Activated CD4-positive, CD25-positive, alpha-beta regulatory T cell (primary cell): Measurements from ENCODE around the gene HECTD4.

Experiments
- DNase-seq, 4 experiments: peaks; one replicate each; lab custom pipeline; 2025; lab: John Stamatoyannopoulos, UW

The HECTD4 gene

DNA sequence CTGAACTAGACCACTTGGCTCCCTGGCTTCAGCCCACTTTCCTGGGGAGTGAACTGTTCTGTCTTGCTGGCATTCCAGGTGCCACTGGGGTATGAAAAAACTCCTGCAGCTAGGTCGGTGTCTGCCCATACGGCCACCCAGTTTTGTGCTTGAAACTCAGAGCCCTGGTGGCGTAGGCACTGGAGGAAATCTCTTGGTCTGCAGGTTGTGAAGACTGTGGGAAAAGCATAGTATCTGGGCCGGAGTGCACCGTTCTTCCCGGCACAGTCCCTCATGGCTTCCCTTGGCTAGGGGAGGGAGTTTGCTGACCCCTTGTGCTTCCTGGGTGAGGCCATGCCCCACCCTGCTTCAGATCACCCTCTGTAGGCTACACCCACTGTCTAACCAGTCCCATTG, 223.1 kb downstream of the HECTD4 start:
- no peak for DNase-seq

DNA sequence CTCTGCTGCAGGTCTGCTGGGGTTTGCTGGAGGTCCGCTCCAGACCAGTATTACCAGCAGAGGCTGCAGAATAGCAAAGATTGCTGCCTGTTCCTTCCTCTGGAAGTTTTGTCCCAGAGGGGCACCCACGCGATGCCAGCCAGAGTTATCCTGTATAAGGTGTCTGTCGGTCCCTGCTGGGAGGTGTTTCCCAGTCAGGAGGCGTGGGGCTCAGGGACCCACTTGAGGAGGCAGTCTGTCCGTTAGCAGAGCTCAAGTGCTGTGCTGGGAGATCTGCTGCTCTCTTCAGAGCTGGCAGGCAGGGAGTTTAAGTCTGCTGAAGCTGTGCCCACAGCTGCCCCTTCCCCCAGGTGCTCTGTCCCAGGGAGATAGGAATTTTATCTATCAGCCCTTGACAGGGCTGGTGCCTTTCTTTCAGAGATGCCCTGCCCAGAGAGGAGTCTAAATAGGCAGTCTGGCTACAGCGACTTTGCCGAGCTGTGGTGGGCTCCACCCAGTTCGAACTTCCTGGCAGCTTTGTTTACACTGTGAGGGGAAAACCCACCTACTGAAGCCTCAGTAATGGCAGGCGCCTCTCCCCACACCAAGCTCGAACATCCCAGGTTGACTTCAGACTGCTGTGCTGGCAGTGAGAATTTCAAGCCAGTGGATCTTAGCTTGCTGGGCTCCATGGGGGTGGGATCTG, 223.6 kb downstream of the HECTD4 start:
- DNase-seq = peak in 1 of 4 experiments; percentile 13

DNA sequence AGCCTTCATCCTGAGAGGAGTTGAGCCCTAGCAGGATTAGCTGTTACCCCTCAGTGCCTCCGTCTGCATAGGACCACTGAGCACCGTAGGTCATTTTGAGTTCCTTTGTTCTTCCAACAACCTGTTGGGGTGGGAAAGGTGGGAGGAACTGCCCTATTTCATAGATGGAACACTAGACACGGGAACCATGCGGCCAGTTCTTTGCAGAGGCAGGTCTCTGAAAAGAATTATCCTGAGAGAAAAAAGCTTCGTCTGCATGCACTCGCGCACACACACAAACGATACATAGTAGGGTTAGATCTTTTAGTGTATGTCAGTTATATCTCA, 228.4 kb downstream of the HECTD4 start:
- DNase-seq = no peak

DNA sequence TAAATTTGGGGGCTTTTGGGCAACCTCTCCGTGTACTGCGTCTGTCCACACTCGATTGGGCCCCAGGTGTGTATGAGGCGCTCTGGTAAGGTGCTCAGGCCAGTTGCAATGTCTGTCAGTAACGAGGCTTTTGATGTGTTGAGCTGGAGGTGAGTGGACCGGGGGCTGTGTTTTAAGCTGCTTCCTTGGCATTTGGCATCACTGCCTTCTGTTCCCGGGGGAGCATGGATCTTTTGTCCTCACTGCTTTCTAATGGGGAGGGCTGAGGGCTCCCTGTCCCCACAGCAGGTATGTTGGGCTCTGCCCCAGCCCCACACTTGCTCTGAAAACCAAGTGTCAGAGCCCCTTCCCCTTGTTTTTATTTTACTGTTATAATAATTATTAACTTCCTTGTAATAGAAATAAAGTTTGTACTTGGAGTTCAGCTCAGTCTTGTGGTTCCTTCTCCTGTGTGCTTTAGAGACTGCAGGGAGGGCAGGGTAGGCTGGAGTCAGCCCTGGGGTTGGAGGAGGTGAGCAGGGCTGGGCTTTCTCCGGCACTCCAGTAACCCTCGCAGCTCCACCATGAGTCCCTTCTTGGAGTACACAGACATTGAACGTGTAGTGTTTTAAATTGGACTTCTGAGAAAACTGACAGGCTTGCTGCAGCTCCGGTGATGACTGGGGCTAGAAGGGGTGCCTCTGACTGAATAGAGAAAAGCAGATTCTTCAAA, 228.9 kb downstream of the HECTD4 start:
- DNase-seq = no peak

DNA sequence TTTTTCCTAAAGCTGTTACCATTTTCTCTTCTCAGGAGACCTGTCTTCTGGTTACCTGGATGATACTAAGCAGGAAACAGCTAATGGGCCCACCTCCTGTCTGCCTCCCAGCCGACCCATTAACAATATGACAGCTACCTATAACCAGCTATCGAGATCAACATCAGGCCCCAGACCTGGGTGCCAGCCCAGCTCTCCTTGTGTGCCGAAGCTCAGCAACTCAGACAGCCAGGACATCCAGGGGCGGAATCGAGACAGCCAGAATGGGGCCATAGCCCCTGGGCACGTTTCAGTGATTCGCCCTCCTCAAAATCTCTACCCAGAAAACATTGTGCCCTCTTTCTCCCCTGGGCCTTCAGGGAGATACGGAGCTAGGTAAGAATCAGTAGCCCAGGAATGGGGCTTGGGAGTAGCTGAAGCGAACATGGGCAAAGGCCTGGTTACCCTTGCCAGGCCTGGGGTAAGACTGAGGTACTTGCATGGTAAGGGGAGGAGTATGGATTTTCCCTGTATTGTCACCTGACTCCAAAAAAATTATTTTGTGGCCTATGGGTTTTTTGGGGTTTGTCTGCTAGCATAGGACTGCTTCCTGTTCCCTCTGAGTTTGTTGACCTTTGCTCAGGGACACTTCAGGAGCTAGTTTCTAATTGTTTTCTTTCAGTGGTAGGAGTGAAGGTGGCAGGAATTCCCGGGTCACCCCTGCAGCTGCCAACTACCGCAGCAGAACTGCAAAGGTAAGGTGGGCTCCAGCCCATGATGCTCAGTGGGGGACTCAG, 230.3 kb downstream of the HECTD4 start:
- no peak for DNase-seq

DNA sequence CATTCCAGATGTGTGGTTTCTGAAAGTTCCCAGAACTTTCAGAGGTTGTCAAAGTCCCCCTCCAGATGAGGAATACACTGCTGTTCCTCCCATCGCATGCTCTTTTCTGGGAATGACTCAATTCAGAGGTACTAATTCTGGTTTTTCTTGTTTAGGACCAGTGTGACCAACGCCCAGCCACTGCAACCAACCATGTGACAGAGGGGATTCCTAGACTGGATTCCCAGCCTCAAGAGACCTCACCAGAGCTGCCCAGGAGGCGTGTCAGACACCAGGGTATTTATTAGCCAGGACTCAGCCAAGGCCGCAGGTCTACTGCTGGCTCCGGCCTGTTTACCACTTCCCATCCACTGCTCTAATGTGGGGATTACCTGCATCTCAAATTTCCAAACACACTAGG, 232.6 kb downstream of the HECTD4 start:
- no peak for DNase-seq

DNA sequence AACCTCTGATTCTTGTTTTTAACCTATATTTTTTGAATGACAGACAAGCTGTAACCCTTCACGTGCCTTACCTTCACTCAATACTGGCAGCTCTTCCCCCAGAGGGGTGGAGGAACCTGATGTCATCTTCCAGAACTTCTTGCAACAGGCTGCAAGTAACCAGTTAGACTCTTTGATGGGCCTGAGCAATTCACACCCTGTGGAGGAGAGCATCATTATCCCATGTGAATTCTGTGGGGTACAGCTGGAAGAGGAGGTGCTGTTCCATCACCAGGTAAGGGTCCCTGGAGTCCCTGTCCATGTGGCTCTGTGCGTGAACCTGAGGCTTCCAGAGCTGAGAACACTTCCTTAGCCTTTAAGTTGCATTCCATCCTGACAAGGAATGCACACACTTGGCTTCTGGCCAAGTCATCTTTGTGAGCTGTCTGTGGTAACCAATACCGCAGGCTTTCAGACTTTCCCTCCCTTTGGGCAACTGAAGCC, 234.2 kb downstream of the HECTD4 start:
- no peak for DNase-seq

DNA sequence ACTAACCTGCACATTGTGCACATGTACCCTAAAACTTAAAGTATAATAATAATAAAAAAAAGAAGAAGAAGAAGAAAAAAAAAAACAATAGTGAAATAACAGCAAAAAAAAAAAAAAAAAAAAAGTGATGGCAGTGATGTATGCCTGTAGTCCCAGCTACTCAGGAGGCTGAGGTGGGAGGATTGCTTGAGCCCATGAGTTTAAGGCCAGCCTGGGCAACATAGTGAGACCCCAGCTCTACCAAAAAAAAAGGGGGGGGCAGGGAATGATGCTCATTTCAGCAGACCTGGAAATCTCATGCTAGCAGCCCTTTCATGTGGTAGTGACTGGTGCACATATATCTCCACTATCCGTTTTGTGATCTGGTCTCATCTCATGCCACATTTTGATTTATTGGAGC, 236.1 kb downstream of the HECTD4 start:
- no peak for DNase-seq

DNA sequence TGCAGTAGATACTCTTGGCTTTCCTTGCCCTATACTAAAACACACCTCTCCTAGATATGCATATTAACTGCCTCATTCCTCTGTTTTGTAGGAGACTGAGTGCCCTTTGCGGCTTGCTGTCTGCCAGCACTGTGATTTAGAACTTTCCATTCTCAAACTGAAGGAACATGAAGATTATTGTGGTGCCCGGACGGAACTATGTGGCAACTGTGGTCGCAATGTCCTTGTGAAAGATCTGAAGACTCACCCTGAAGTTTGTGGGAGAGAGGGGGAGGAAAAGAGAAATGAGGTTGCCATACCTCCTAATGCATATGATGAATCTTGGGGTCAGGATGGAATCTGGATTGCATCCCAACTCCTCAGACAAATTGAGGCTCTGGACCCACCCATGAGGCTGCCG, 241.5 kb downstream of the HECTD4 start:
- no peak for DNase-seq

DNA sequence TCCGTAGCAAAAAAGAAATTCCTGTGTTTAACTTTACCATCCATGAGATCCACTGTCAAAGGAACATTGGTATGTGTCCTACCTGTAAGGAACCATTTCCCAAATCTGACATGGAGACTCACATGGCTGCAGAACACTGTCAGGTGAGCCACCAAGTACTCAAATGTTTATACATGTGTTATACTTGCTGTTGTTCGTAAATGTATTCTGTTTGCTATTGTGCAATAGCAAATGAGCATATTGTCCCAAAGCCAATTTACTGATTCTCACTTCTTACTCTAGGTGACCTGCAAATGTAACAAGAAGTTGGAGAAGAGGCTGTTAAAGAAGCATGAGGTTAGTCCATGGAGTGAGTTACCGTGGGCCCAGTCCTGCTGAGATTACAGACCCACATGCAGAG, 247.5 kb downstream of the HECTD4 start:
- DNase-seq = no peak

DNA sequence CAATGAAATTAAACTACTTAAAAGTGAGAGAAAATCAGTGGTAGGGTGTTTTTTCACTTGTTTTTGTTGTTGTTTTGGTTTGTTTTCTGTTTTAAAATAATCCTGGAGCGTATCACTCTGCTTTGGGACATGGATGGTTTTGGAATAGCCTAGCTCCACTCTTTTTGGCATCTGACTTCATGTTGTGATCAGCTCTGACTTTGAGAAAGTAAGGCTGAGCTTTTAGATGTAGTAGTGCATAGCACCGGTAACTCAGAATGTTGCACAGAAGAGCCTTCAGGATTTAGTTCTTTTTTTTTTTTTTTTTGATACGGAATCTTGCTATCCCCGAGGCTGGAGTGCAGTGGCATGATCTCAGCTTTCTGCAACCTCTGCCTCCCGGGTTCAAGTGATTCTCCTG, 248.8 kb downstream of the HECTD4 start:
- no peak for DNase-seq

DNA sequence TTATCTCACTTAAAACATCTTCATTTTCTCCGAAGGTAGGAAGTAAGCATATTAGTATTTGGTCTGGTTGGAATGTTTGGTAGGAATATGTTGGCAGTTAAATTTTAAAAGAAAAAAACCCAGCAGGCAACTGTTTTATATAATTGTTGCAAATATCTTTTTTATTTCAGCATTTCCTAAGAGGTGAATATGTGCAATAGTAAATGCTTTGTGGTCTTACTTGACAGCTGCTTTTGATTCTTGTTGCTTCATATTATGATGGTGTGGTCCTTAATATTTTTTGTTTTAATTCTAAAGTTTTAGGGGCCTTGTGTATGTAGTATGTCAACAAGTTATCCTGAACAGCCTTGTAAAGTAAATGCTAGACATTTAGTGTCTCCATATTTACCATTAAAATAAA, 250.5 kb downstream of the HECTD4 start:
- no peak for DNase-seq

DNA sequence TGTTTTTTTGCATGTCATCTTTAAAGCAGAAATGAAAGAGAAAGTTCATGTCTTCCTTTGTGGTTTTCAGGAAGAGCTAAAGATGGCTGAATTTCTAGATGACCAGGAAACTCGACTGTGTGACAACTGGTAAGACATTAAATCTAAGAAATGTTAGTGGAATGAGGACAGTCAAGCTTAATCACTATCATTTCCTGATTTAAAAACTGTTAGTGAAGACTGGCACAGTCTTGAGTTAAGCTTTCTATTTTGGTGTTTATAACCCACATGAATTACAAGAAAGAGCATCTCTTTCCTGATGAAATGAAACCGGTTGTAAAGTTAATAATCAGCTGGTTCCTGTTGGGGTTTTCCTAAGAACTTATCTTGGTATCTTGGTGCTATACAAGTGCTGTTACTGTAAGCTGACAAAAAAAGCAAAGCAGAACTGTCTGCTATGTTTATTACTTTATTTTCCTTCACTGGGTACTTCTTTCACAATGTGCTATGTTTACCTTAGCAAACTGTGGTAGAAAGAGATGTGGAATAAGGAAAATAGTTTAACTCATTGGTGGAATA, 251.7 kb downstream of the HECTD4 start:
- DNase-seq = no peak

DNA sequence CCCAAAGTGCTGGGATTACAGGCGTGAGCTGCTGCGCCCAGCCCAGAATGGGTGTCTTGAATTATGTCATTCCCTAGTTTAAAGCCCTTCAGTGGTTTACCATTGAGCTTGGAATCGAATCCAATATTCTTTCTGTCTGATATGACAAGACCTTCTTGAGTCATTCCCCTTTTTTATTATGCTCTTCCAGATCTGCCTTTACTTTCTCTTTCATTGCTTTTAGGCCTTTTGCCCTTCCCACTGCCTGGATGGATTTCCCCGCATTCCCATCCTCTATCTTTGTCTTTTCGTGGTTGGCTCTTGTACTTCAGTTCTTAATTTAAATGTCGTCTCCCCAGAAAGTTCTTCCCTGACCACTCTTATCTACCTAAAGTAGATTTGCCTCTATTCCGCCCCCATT, 255.3 kb downstream of the HECTD4 start:
- no peak for DNase-seq

DNA sequence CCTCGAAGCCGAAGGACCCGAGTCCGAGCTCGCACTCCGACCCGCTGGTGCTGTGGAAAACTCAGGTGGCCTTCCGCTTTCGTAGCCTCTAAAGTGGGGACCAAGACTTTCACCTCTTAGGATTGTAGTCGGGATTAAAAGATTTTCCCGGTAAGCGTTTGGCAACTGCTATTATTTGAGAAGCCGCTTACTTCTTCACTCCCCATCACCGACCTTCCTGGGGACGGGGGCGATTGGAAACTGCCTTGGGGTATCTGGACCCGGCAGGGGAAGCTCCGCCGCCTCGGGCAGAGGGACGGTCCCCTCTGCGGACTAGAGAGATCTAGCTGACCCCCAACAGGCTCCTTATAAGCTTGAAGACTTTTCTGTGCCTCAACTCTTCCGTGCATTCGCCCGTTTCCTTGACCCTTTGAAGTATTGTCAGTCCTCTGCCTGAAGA, 256.2 kb downstream of the HECTD4 start:
- DNase-seq = no peak

DNA sequence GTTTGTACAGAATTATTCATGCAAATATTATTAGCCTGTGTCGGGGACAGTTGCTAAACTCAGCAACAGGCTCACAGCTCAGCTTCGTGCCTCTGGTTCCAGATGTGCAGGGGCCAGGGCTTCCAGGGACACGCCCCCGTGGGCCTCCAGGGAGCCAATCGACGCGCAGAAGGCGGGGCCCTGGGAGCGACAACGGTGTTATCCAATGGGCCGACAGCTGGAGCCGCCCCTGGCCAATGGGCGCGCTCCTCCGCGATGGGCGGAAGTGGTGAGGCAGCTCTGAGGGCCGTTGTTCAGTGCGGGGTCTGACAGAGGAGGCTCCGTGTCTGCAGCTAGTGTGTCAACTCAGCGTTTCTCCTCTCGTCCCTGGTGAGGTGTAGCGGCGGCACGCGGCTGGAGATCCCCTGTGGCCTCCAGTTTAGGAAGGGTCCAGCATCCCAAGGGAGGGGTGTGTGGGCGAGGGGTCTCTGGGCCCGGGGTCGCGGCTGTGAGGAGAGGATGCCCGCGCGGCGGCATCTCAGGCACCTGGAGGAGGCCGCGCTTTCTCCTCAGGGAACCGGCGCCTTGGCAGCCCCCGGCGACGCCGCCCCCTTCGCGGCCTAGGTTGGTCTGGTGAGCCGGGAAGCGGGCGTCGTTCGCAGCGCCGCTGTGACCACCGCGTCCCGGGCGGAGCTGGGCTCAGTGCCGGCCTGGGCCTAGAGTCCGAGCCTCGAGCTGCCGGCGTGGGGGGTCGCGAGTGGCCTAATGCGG, 256.8 kb downstream of the HECTD4 start, which contains the start of gene TRAFD1:
TSS of gene TRAFD1 (plus strand) at position 311 of the 750 bp plus-strand sequence. CDS start 4,963 bp downstream, outside the sequence.
- DNase-seq = peak; percentile 95 to 98 (median 97)

DNA sequence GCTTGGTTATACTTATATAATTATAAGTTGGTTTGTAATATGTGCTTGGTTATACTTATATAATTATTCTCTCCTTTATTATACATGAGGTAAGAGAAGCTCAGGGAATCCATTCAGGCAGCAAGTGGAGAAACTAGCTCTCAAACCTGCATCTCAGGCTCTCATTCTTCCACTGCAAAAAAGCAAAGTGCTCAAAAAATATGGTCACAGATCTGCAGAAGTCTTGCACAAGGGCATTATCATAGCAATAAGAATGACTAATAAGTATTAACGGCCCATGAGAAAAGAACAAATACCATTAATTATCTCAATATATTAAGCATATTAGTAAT, 257.3 kb downstream of the HECTD4 start:
- no peak for DNase-seq

DNA sequence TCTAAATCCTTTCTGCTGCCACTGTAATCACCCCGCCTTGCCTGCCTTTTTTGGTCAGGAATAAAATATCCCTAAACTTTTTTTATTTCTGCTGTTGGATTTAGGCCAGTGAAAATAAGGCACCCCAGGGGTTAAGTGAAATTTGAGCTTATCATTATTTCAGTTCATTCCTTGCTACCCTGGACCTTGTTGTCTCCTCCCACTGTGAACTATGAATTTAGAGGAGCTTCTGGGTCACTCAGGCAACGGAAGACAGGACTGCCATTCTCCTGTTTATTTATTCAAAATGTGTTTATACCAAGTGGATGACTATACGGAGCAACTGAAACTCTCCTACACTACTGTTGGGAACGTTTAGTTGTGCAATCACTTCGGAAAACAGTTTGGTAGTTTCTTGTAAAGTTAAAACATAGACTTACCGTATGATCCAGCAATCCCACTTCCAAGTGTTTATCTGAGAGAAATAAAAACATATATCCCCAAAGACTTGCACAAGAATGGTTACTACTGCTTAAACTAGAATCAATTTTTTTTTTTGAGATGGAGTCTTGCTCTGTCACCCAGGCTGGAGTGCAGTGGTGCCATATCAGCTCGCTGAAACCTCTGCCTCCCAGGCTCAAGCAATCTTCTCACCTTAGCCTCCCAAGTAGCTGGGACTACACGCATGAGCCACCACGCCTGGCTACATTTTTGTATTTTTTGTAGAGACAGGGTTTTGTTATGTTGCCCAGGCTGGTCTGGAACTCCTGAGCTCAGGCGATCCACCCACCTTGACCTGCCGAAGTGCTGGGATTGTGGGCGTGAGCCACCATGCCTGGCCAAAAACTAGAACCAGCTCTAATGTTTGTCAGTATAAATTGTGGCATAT, 259.2 kb downstream of the HECTD4 start:
- DNase-seq = no peak

DNA sequence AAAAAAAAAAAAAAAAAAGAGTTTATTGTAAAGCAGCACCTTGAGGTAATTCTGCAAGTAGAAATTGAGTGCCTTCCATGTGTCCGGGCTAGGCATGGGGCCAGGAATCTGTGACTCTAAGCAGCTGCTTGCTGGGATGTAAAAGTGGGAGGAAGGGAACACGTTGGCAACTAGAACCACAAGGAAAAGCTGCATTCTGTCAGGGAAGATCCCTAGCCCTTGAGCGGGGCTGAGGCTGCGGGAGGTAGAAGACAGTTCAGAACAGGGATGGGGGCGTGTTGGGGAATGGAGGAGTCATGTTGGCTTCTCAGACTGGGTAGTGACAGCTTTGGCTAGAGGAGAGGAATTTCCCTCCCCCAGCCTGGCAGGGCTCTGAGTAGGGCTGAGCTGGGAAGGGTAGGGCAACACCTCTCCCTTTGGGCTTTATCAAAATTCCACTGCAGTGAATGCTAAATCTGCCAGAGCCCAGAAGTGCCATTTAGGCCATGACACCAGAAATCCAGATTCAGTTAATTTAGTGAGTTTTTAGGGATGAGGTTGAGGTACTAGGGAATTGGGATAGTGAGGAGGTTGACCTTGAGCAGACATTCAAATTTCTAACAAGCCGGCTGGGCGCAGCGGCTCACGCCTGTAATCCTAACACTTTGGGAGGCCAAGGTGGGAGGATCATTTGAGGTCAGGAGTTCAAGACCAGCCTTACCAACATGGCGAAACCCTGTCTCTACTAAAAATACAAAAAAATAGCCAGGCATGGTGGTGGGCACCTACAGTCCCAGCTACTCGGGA, 260.3 kb downstream of the HECTD4 start:
- no peak for DNase-seq

DNA sequence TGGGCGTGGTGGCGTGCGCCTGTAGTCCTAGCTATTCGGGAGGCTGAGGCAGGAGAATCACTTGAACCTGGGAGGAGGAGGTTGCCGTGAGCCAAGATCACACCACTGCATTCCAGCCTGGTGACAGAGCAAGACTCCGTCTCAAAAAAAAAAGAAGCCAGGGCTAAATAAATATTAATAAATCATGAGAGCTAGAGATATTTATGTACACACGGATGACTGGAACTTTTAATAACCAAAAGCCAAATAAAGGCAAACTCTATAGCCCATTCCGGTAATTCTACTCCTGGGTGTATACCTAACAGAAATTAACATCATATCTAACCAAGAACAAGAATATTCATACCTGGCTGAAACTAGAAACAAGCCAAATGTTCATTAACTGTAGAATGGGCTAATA, 264.5 kb downstream of the HECTD4 start:
- DNase-seq = no peak
